NOMO-1 treated with dmso at 0.1 percent for 144 hours (cell line): ENCODE results near the gene HSPD1.

Experiments used
- DNase-seq: peaks from one replicate; lab custom pipeline; 2025; ENCODE audit not compliant: unreplicated experiment; lab: John Stamatoyannopoulos, UW

Gene HSPD1

DNA sequence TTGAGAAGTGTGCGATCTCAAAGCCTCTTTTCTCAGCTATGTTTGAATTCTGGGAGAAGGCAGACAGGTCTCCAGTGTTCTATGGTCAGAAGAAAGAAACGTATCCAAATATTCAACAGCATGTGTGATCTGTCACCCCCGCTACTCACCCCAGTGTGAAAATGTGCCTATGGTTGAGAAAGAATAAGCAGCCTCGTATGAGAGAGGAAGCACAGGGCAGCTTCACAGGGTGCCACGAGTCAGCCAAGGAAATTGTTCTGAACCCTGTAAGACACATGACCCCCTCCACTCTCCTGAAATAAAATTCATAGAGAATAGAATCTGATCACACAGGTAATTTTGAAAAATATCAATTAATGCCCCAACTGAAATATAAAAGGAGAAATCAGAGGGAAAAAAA, 56.8 kb downstream of the HSPD1 start:
- DNase-seq, result no peak

DNA sequence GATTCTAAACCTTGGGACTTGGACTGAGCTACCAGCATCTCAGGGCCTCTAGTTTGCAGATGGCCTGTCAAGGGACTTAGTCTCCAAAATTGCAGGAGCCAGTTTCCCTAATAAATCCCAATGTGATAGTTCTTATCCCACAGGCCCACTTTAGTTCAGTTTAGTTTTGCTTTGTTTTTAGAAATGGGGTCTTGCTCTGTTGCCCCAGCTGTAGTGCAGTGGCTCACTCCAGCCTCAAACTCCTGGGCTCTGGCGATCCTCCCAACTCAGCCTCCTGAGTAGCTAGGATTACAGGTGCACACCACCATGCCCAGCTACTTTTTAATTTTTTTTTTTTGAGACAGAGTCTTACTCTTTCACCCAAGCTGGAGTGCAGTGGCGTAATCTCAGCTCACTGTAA, 62.3 kb downstream of the HSPD1 start:
- no peak for DNase-seq
